HEK293T (cell line): ENCODE data around the gene PDE3A.

Experiments
- CTCF ChIA-PET: fragments of 350-600 bp; formaldehyde crosslinking; extraction: SDS; loops from one replicate; lab custom pipeline; 2021; ENCODE audit warnings: antibody characterized with exemption, inconsistent platforms; lab: Yijun Ruan, JAX
- POLR2A ChIA-PET: fragments of 350-600 bp; formaldehyde crosslinking; extraction: SDS; loops from one replicate; lab custom pipeline; 2020; ENCODE audit warnings: antibody characterized with exemption, inconsistent platforms; lab: Yijun Ruan, JAX
- DNase-seq: peaks from one replicate; pipeline ENCODE4 v3.0.0; 2012; ENCODE audit warnings: mixed read lengths; ENCODE audit errors: extremely low spot score
- ARNT ChIP-seq: fragments of 450-650 bp; IDR thresholded peaks from 2 replicates; pipeline ENCODE4 v1.6.1; 2017; ENCODE audit warnings: mild to moderate bottlenecking
- BHLHE40 ChIP-seq: fragments of 450-650 bp; IDR thresholded peaks from 2 replicates; pipeline ENCODE4 v1.6.1; 2016; ENCODE audit warnings: mild to moderate bottlenecking, moderate library complexity, borderline replicate concordance
- CTBP1 ChIP-seq: fragments of 450-650 bp; IDR thresholded peaks from 2 replicates; pipeline ENCODE4 v1.6.1; 2016; ENCODE audit warnings: borderline replicate concordance
- ELF4 ChIP-seq: fragments of 450-650 bp; IDR thresholded peaks from 2 replicates; pipeline ENCODE4 v1.6.1; 2017; ENCODE audit warnings: antibody characterized with exemption
- FOXA1 ChIP-seq: fragments of 450-650 bp; IDR thresholded peaks from 2 replicates; pipeline ENCODE4 v1.6.1; 2016; ENCODE audit warnings: mild to moderate bottlenecking
- FOXK2 ChIP-seq: fragments of 450-650 bp; IDR thresholded peaks from 2 replicates; pipeline ENCODE4 v1.6.1; 2016; ENCODE audit warnings: mild to moderate bottlenecking
- FOXM1 ChIP-seq: fragments of 450-650 bp; IDR thresholded peaks from 2 replicates; pipeline ENCODE4 v1.6.1; 2017; ENCODE audit warnings: mild to moderate bottlenecking, borderline replicate concordance
- HDGF ChIP-seq: fragments of 450-650 bp; IDR thresholded peaks from 2 replicates; pipeline ENCODE4 v1.6.1; 2017; ENCODE audit warnings: antibody characterized with exemption, borderline replicate concordance
- L3MBTL2 ChIP-seq: fragments of 450-650 bp; conservative IDR thresholded peaks from 2 replicates; pipeline ENCODE4 v1.6.1; 2016; ENCODE audit warnings: mild to moderate bottlenecking
- LEF1 ChIP-seq: fragments of 450-650 bp; IDR thresholded peaks from 2 replicates; pipeline ENCODE4 v1.6.1; 2017; ENCODE audit warnings: mild to moderate bottlenecking, borderline replicate concordance
- NFRKB ChIP-seq: fragments of 450-650 bp; IDR thresholded peaks from 2 replicates; pipeline ENCODE4 v1.6.1; 2016; ENCODE audit warnings: mild to moderate bottlenecking, moderate library complexity
- PKNOX1 ChIP-seq: fragments of 450-650 bp; IDR thresholded peaks from 2 replicates; pipeline ENCODE4 v1.6.1; 2016
- SP1 ChIP-seq: fragments of 450-650 bp; IDR thresholded peaks from 2 replicates; pipeline ENCODE4 v1.6.1; 2017
- SUZ12 ChIP-seq: fragments of 450-650 bp; IDR thresholded peaks from 2 replicates; pipeline ENCODE4 v1.6.1; 2016; ENCODE audit warnings: mild to moderate bottlenecking
- TARDBP ChIP-seq: fragments of 450-650 bp; IDR thresholded peaks from 2 replicates; pipeline ENCODE4 v1.6.1; 2016
- ZNF384 ChIP-seq: fragments of 450-650 bp; IDR thresholded peaks from 2 replicates; pipeline ENCODE4 v1.6.1; 2016

The PDE3A gene

GRCh38 chr12:20527417-20528163 is 159.3 kb downstream of the PDE3A start:
- DNase-seq, result no peak
- ChIA-PET POLR2A (no interaction called here), CTCF (interaction anchor here (0.6 to 1.0 kb wide), 3 partner anchors 22 to 958 kb away, joined by 3 read pairs; no protein-coding TSS in a partner anchor)
- TF ChIP-seq FOXK2, result no peak
- TF ChIP-seq BHLHE40, result no peak
- TF ChIP-seq ARNT, result no peak
- no peak for TF ChIP-seq ZNF384
- no peak for TF ChIP-seq SP1
- TF ChIP-seq ELF4, result no peak
- no peak for TF ChIP-seq PKNOX1
- TF ChIP-seq SUZ12, result no peak
- no peak for TF ChIP-seq NFRKB
- TF ChIP-seq CTBP1, result no peak
- no peak for TF ChIP-seq TARDBP
- TF ChIP-seq FOXA1, result no peak

DNA sequence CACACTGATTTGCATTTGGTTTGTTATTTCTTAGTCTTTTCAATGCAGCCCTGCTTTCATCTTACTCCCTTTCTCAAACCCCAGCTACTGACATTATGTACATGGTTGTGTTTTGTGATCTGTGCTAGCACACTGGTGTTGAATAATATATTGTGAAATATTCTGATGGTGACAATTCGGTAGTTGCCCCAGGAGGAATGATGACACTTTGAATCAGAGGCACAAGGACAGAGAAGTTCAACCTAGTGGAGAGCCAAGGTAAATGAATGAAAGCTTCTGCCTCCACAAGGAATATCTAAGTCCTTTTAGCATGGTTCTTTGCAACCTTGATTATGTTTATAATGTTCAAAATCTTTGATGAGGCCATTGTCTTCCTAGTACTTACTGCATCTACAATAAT is 159.9 kb downstream of the PDE3A start:
- POLR2A ChIA-PET, result no interaction called here
- TF ChIP-seq FOXA1 (no peak), HDGF (no peak), SP1 (no peak), LEF1 (no peak), TARDBP (no peak), SUZ12 (no peak), CTBP1 (no peak), ELF4 (no peak), BHLHE40 (no peak), NFRKB (no peak), ARNT (no peak), ZNF384 (no peak), PKNOX1 (no peak), FOXK2 (no peak), L3MBTL2 (no peak), FOXM1 (no peak)
- DNase-seq, result no peak
- CTCF ChIA-PET, result interaction anchor here (0.6 to 1.0 kb wide), 3 partner anchors 23 to 789 kb away, joined by 3 read pairs; no protein-coding TSS in a partner anchor

GRCh38 chr12:20546267-20546666 is 177.9 kb downstream of the PDE3A start:
- ChIA-PET POLR2A (no interaction called here), CTCF (no interaction called here)
- no peak for DNase-seq
- no peak for TF ChIP-seq TARDBP
- TF ChIP-seq CTBP1, result no peak
- TF ChIP-seq SP1, result no peak
- TF ChIP-seq ZNF384, result no peak
- no peak for TF ChIP-seq NFRKB
- TF ChIP-seq FOXK2, result no peak
- no peak for TF ChIP-seq ELF4
- TF ChIP-seq PKNOX1, result no peak
- no peak for TF ChIP-seq BHLHE40
- no peak for TF ChIP-seq HDGF
- TF ChIP-seq L3MBTL2, result no peak
- no peak for TF ChIP-seq FOXM1
- no peak for TF ChIP-seq ARNT
- TF ChIP-seq LEF1, result no peak
- TF ChIP-seq SUZ12, result no peak
- TF ChIP-seq FOXA1, result no peak

- CTCF ChIA-PET, result no interaction called here
- POLR2A ChIA-PET, result no interaction called here
- DNase-seq, result no peak
- TF ChIP-seq L3MBTL2 (no peak), SP1 (no peak), FOXM1 (no peak), CTBP1 (no peak), BHLHE40 (no peak), ZNF384 (no peak), LEF1 (no peak), FOXA1 (no peak), NFRKB (no peak), HDGF (no peak), FOXK2 (no peak), SUZ12 (no peak), PKNOX1 (no peak), ELF4 (no peak), TARDBP (no peak), ARNT (no peak)
Observed at GRCh38 chr12:20547816-20548575, 179.7 kb downstream of the PDE3A start.

- ChIA-PET CTCF (interaction anchor here (1.2 kb wide), 1 partner anchor 13 kb away, joined by 3 read pairs; no protein-coding TSS in a partner anchor), POLR2A (no interaction called here)
- no peak for TF ChIP-seq LEF1
- TF ChIP-seq PKNOX1, result no peak
- no peak for TF ChIP-seq ARNT
- TF ChIP-seq FOXK2, result no peak
- no peak for TF ChIP-seq FOXM1
- no peak for TF ChIP-seq SP1
- TF ChIP-seq NFRKB, result no peak
- no peak for TF ChIP-seq CTBP1
- TF ChIP-seq TARDBP, result no peak
- no peak for TF ChIP-seq BHLHE40
- TF ChIP-seq SUZ12, result no peak
- TF ChIP-seq HDGF, result no peak
- no peak for TF ChIP-seq L3MBTL2
- TF ChIP-seq FOXA1, result no peak
- no peak for TF ChIP-seq ELF4
- DNase-seq, result no peak
Observed at GRCh38 chr12:20548611-20549010, 180.3 kb downstream of the PDE3A start.
